ENCODE data around the gene LETM1. TPM values are rescaled to one million over a fixed set of nuclear protein-coding genes. Genes with fewer than 3 reads are reported as not detected.

LETM1 gene
- total and polyA plus RNA-seq, 2 of the 13 experiments (the other 11 are each of a cell fraction or from before 2014, with no cell fraction given), result 9.7 to 41.6 TPM

DNA sequence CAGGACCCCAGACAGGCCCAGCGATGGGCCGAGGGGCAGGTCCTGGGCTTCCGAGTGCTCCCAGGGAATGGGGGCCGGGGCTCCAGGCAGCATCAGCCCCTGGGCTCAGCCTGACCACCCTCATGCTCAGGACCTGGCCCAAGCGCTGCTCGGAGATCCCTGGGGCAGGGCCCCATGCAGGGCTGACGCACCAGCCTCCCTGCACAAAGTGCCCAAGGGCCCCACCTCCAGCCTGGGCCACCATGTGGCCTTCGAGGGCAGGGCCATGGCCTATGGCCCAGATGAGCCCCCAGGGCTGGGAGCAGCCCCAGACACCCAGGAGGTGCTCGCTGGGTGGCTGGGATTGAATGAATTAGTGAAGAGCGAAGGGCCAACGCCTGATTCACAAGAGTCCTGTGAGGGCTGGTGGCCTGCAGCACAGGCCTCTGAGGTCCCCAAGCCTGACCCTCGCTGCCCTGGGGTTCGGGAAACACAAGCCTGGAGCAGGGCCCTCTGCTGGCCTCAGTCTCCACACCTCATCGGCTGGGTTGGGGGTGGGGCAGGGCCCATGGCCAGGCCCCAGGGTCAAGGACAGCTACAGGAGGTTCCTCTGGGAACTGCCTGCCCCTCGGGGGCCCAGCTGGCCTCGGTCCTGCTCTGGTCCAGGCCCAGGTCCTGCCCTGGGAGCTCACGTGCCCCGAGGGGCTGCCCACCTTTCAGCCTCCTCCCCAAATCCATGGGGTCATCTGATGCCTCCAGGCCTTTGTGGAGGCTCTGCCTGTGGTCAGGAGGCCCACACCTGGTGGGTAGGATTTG is 76.2 kb downstream of the LETM1 start (continued):
- TF ChIP-seq STAT6 (CRISPR knock-in tag; IDR thresholded peaks at IDR 0.05; ENCODE audit: borderline replicate concordance) (0 out of 2 replicates have a peak, but pooled peaks have one; percentile 35), ZFP41 (CRISPR knock-in tag; IDR thresholded peaks at IDR 0.05; ENCODE audit: borderline replicate concordance) (no peak), SRSF1 (optimal IDR thresholded peaks at IDR 0.05; ENCODE audit: low read depth, low read length) (peak; percentile 50), REL (CRISPR knock-in tag; conservative IDR thresholded peaks at IDR 0.05) (no peak), SP4 (CRISPR knock-in tag; IDR thresholded peaks at IDR 0.05) (peak; percentile 61), KDM6A (CRISPR knock-in tag; IDR thresholded peaks at IDR 0.05; ENCODE audit: low read depth) (peak; percentile 81; the same call in 1 of the 2 replicates), ZNF703 (CRISPR knock-in tag; IDR thresholded peaks at IDR 0.05; ENCODE audit: borderline replicate concordance) (no peak; the same call in 1 of the 2 replicates), ZIK1 (CRISPR knock-in tag; IDR thresholded peaks at IDR 0.05; ENCODE audit: borderline replicate concordance, low read depth) (no peak), GLI4 (CRISPR knock-in tag; IDR thresholded peaks at IDR 0.05; ENCODE audit: borderline replicate concordance) (no peak), ZNF558 (CRISPR knock-in tag; IDR thresholded peaks at IDR 0.05; ENCODE audit: borderline replicate concordance) (no peak; the same call in 1 of the 2 replicates), RARA (CRISPR knock-in tag; IDR thresholded peaks at IDR 0.05) (peak; percentile 95), BCL6 (CRISPR knock-in tag; IDR thresholded peaks at IDR 0.05) (peak; percentile 74; the same call in 1 of the 2 replicates), BORCS8-MEF2B (CRISPR knock-in tag; IDR thresholded peaks at IDR 0.05) (no peak; the same call in 1 of the 2 replicates), ETV6 (CRISPR knock-in tag; conservative IDR thresholded peaks at IDR 0.05) (peak; percentile 37; the same call in 1 of the 2 replicates), RBM39 (IDR thresholded peaks at IDR 0.05; ENCODE audit: low read depth, low read length, poor library complexity, severe bottlenecking) (peak; percentile 83), JUNB (CRISPR knock-in tag; IDR thresholded peaks at IDR 0.05; ENCODE audit: borderline replicate concordance) (no peak), MYC (CRISPR knock-in tag; IDR thresholded peaks at IDR 0.05; ENCODE audit: borderline replicate concordance) (peak; percentile 83; the same call in 1 of the 2 replicates)
- TF ChIP-seq, protein P1, sequence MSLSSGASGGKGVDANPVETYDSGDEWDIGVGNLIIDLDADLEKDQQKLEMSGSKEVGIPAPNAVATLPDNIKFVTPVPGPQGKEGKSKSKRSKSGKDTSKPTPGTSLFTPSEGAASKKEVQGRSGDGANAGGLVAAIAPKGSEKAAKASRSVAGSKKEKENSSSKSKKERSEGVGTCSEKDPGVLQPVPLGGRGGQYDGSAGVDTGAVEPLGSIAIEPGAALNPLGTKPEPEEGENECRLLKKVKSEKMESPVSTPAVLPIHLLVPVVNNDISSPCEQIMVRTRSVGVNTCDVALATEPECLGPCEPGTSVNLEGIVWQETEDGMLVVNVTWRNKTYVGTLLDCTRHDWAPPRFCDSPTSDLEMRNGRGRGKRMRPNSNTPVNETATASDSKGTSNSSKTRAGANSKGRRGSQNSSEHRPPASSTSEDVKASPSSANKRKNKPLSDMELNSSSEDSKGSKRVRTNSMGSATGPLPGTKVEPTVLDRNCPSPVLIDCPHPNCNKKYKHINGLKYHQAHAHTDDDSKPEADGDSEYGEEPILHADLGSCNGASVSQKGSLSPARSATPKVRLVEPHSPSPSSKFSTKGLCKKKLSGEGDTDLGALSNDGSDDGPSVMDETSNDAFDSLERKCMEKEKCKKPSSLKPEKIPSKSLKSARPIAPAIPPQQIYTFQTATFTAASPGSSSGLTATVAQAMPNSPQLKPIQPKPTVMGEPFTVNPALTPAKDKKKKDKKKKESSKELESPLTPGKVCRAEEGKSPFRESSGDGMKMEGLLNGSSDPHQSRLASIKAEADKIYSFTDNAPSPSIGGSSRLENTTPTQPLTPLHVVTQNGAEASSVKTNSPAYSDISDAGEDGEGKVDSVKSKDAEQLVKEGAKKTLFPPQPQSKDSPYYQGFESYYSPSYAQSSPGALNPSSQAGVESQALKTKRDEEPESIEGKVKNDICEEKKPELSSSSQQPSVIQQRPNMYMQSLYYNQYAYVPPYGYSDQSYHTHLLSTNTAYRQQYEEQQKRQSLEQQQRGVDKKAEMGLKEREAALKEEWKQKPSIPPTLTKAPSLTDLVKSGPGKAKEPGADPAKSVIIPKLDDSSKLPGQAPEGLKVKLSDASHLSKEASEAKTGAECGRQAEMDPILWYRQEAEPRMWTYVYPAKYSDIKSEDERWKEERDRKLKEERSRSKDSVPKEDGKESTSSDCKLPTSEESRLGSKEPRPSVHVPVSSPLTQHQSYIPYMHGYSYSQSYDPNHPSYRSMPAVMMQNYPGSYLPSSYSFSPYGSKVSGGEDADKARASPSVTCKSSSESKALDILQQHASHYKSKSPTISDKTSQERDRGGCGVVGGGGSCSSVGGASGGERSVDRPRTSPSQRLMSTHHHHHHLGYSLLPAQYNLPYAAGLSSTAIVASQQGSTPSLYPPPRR (CRISPR knock-in tag; IDR thresholded peaks at IDR 0.05; ENCODE audit: borderline replicate concordance), result peak; percentile 92
- TF ChIP-seq, protein P2, sequence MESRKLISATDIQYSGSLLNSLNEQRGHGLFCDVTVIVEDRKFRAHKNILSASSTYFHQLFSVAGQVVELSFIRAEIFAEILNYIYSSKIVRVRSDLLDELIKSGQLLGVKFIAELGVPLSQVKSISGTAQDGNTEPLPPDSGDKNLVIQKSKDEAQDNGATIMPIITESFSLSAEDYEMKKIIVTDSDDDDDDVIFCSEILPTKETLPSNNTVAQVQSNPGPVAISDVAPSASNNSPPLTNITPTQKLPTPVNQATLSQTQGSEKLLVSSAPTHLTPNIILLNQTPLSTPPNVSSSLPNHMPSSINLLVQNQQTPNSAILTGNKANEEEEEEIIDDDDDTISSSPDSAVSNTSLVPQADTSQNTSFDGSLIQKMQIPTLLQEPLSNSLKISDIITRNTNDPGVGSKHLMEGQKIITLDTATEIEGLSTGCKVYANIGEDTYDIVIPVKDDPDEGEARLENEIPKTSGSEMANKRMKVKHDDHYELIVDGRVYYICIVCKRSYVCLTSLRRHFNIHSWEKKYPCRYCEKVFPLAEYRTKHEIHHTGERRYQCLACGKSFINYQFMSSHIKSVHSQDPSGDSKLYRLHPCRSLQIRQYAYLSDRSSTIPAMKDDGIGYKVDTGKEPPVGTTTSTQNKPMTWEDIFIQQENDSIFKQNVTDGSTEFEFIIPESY (CRISPR knock-in tag; IDR thresholded peaks at IDR 0.05), result peak; percentile 56
